Psoas muscle (tissue), 8 donors: ENCODE data around the gene SAMD13. TPM values are rescaled to one million over a fixed set of nuclear protein-coding genes. Genes with fewer than 3 reads are reported as not detected.

Experiments used
- ATAC-seq, 4 donors: fragments of 200-7000 bp; cut with Tn5 transposase; one replicate each; pipeline ENCODE4 v1.9.1; 2020; ENCODE audit warnings: moderate library complexity in 3 of 4, mild to moderate bottlenecking in 2 of 4
- DNase-seq, 2 donors: peaks; one replicate each; pipeline ENCODE4 v3.0.0-alpha.2; 2020
- H3K27ac ChIP-seq: fragments of 200-600 bp; one replicate; pipeline ENCODE4 v1.8.0; 2022
- H3K27me3 ChIP-seq, 3 donors: fragments of 200-600 bp in 1 of 3; one replicate each; pipeline versions ENCODE4 v1.6.1 to v1.8.0; 2013 to 2022; ENCODE audit warnings: low read length in 2 of 3, mild to moderate bottlenecking in 2 of 3, moderate library complexity in 1 of 3; ENCODE audit not compliant: insufficient read depth in 3 of 3
- H3K36me3 ChIP-seq, 2 donors: fragments of 200-600 bp in 1 of 2; one replicate each; pipeline versions ENCODE4 v1.6.1 to v1.8.0; 2013 to 2022; ENCODE audit warnings: low read depth in 1 of 2, mild to moderate bottlenecking in 1 of 2, moderate library complexity in 1 of 2; ENCODE audit not compliant: insufficient read depth in 1 of 2
- H3K4me1 ChIP-seq: fragments of 200-600 bp; one replicate; pipeline ENCODE4 v1.8.0; 2022
- H3K4me3 ChIP-seq: fragments of 200-600 bp; one replicate; pipeline ENCODE4 v1.8.0; 2022; ENCODE audit warnings: mild to moderate bottlenecking
- H3K9me3 ChIP-seq: fragments of 200-600 bp; one replicate; pipeline ENCODE4 v1.8.0; 2022
- WGBS, 3 donors: extraction: QIAGEN DNeasy Blood & Tissue Kit; methylation state at CpG; one replicate each; pipeline versions ENCODE4 v1.1.6 to v1.1.7; 2013; 5-methylcytosine and 5-hydroxymethylcytosine counted together
- intact Hi-C, 2 donors: fragments of 100-400 bp; cut with DNase I; formaldehyde crosslinking; loops; one replicate each; pipeline versions ENCODE4 v1.11.0 to v1.14.2; 2022
- polyA plus RNA-seq, 3 donors: library from polyadenylated mRNA; stranded (reverse); fragments of 200-250 nt; gene quantifications; one replicate each; pipeline ENCODE4 v1.2.3, GENCODE V29; 2013
- total RNA-seq, 4 donors: library from RNA; stranded (reverse); fragmentation: NEBNext Ultra II Directional in 2 of 4; extraction: Animal tissue kit (Norgen Biotek cat#: 25700) in 2 of 4; gene quantifications; one replicate each; pipeline versions ENCODE4 v1.2.1 to v1.2.4, GENCODE V29; 2021 to 2023
- TF ChIP-seq, protein P1 (sequence below): fragments of 200-600 bp; IDR thresholded peaks from one replicate; pipeline ENCODE4 v1.8.0; 2022; ENCODE audit warnings: antibody characterized with exemption
- donor health status: healthy with polysubstance abuse.
- donor health status: DM: no; HTN: no; CAD: no; lungs with moderate emphysema.
- donor health status: Bipolar disorder and iron deficiency.
- donor health status: healthy.
- donor health status: DM: yes; HTN: yes; CAD: no.
- donor health status: DM: no; HTN: no; CAD: no.
- donor health status: DM: no; HTN: no; CAD: no.
- donor health status: DM: yes; HTN: yes; CAD: no.

SAMD13 gene
- total and polyA plus RNA-seq, 7 donors = 0.53 to 6.8 (median 1.7) TPM

DNA sequence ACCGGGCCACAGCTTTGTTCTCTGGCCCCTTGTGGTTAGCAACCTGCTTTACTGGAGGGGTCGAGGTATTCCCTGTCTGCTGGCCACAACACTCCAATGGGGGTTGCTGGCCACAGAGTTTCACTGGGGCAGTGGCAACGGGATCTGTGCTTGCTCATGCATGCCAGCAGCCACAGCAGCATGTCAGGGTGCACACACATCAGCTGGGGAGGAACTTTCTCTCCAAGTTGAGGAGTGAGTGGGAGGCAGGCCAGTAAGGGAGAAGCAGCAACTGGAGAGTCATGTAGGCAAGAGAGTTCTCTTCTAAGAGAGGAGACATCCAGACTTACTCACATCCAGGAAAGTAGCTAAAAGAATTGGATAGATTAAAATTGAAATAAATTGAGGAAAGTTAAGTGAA, 38.0 kb downstream of the SAMD13 start:
- Histone ChIP-seq H3K9me3 (no peaks in the 10 kb centered on the region), H3K4me1 (no peaks in the 10 kb centered on the region), H3K27ac (no peak overlapping the region), H3K36me3 (no peaks in the 10 kb centered on the region), H3K27me3 (no peaks in the 10 kb centered on the region), H3K4me3 (no peak overlapping the region)
- intact Hi-C loops = no loop called here
- DNase-seq = no peak
- no peak for ATAC-seq
- TF ChIP-seq, protein P1, sequence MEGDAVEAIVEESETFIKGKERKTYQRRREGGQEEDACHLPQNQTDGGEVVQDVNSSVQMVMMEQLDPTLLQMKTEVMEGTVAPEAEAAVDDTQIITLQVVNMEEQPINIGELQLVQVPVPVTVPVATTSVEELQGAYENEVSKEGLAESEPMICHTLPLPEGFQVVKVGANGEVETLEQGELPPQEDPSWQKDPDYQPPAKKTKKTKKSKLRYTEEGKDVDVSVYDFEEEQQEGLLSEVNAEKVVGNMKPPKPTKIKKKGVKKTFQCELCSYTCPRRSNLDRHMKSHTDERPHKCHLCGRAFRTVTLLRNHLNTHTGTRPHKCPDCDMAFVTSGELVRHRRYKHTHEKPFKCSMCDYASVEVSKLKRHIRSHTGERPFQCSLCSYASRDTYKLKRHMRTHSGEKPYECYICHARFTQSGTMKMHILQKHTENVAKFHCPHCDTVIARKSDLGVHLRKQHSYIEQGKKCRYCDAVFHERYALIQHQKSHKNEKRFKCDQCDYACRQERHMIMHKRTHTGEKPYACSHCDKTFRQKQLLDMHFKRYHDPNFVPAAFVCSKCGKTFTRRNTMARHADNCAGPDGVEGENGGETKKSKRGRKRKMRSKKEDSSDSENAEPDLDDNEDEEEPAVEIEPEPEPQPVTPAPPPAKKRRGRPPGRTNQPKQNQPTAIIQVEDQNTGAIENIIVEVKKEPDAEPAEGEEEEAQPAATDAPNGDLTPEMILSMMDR = no peak
- 71 to 76% (median 76%) methylated on average over 3 of the region's 3 CpGs for WGBS, 3 donors

DNA sequence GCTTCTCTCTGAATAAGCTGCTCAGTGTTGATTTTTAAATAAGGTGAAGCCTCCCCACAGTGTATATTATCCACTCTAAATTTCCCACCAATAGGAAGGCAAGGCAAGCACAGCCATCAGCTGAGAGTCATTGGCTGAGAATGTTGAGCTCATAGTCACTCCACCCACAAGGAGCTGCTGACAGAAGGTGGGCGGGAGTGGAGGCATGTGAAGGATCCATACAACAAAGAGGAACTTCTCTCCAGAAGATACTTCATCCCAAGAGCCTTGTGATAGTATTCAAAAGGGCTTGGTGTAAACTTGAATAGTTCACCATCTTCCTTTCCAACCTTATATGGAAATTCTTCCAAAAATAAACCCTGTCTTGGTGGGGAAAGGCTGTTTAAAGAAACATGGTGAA, 42.8 kb downstream of the SAMD13 start:
- no peak overlapping the region for H3K4me3 ChIP-seq
- H3K9me3 ChIP-seq = no peaks in the 10 kb centered on the region
- no peak overlapping the region for H3K27ac ChIP-seq
- no peak for ATAC-seq
- H3K36me3 ChIP-seq = no peaks in the 10 kb centered on the region
- intact Hi-C loops = no loop called here
- 87 to 96% (median 90%) methylated on average over 1 of the region's 1 CpG for WGBS, 3 donors
- H3K4me1 ChIP-seq = peaks cover 12% of the 10 kb centered on the region
- no peaks in the 10 kb centered on the region for H3K27me3 ChIP-seq
- no peak for DNase-seq
- TF ChIP-seq, protein P1 = no peak

DNA sequence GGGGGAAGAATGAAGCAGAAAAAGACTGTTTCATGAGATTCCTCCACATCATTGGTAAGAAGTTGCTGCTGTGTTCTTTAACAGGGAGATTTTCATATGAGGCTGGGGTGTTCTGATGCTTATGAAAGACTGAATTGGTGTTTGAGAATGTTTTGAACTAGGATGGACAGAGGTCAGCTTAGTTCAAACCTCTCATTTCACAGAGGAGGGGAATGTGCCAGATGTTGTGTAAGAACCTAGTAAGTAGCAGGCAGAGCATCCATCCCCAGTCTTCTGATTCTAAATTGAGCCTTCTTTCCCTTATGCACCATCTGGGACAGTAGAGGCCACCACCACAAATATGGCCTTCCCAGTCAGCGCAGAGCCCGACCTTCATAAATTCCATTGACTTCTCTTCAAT, 43.7 kb downstream of the SAMD13 start:
- Histone ChIP-seq H3K4me1 (peaks cover 12% of the 10 kb centered on the region), H3K4me3 (no peak overlapping the region), H3K27me3 (no peaks in the 10 kb centered on the region), H3K27ac (no peak overlapping the region), H3K36me3 (no peaks in the 10 kb centered on the region), H3K9me3 (no peaks in the 10 kb centered on the region)
- TF ChIP-seq, protein P1 = no peak
- peak in 3 of 4 donors; percentile 25 to 49 (median 31) for ATAC-seq
- intact Hi-C loops = loop anchor here in 1 of 2 donors (5.0 kb wide), 1 partner anchor 33 kb away; no protein-coding TSS in a partner anchor
- WGBS, 3 donors = 96 to 100% (median 97%) methylated on average over 2 of the region's 2 CpGs
- no peak for DNase-seq

DNA sequence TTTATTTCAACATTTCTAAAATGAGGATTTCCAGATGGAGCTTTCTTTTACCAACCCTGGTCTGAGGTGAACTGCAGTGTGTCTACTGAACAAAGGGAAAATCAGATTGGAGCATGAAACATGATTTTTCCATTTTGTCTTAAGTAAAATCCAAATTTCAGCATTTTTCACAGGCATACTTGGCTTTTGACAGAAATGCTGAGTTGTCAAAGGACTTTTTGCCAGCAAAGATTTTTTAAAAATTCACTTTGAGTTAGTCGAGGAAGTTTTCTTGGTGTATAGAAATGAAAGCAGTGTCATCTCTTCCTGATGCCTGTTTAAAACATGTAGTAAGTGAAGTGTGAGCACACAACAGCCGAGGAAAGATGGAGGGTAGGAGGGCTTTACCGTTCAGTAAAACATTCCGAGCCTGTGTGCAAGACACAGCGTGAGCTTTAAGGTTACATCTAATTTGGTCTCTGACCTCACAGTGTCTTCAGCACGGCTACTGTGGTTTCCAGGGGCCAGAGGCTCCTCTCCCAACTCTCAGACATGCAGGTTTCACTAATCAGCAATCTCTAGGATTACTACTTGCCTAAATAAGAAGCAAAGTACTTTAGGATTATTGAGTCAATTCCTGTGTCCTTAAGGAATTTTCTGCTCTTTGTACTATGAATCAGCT, 45.9 kb downstream of the SAMD13 start:
- H3K9me3 ChIP-seq = no peaks in the 10 kb centered on the region
- ATAC-seq (peak; percentile 83 to 97 (median 95)), DNase-seq (no peak)
- intact Hi-C loops = loop anchor here in 1 of 2 donors (5.0 kb wide), 1 partner anchor 35 kb away; no protein-coding TSS in a partner anchor
- TF ChIP-seq, protein P1 = no peak
- 30 to 55% (median 42%) methylated on average over 6 of the region's 6 CpGs for WGBS, 3 donors
- H3K4me1 ChIP-seq = peaks cover 12% of the 10 kb centered on the region
- peak overlapping the region; percentile 38 for H3K4me3 ChIP-seq
- no peaks in the 10 kb centered on the region for H3K36me3 ChIP-seq
- H3K27me3 ChIP-seq = no peaks in the 10 kb centered on the region
- peak overlapping the region; percentile 54 for H3K27ac ChIP-seq
